T-helper 9 cell (primary cell): ENCODE results near the gene COA7.
"Not testable (repeated sequence)": the region's sequence is repeated elsewhere in the genome, so short reads cannot be mapped to it uniquely, and the experiment has no call there.

Source experiments
- DNase-seq: peaks from one replicate; pipeline ENCODE4 v3.0.0-alpha.2; 2020

COA7 gene

DNA sequence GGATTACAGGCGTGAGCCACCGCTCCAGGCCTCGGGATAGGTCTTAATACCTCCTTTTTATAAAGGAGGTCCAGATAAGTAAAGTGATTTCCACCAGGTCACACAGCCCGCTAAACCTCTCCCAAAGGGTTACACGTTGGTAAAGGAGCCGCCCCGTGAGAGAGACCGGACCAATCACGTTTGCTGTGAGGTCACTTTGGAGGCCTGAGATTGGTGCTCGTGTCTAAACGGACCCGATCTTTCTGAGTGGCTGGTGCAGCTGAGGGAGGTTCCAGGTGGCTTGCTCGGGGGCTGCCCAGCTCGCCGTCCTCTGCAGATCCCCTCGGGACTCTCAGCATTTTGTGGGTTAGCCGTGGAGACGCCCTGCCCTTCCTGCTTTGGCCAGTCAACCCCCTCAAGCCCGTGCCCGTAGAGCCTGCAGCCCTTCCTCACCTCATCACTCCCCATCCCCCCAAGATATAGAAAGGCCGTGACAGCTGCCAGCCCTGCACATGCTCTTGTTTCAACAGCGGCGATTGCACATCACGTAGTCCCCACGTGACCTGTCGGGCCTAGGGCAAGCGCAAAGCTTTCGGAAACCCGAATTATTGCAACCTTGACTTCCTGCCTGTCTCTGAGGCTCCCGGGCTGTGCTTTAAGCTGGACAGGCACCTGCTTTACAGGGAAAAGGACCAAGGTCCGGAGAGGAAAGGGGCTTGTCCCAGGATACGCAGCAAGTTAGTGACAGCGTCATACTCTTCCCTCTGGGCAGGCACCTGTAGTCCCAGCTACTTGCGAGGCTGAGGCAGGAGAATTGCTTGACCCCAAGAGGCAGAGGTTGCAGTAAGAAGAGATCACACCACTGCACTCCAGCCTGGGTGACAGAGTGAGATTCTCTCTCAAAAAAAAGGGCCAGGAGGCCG lies 5.0 kb upstream of the COA7 start:
- DNase-seq = peak; percentile 68

DNA sequence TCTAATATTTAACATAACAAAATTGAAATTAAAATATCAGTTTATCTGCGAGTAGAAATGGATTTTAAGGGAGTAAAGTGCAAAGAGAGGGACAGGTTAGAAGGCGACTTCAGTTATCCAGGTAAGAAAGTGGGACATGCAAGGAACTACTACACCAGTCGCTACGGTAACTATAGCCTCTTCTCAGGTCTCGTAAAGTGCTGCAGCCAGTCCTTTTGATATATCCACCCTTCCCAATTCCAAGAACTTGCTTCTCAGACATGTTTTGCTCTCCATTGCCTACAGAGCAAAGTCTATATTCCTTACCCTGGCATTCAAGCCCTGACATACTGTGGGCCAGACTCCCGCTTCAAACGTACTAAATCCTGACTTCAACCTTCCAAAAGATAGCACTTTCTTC lies 2.5 kb downstream of the COA7 start:
- no peak for DNase-seq

DNA sequence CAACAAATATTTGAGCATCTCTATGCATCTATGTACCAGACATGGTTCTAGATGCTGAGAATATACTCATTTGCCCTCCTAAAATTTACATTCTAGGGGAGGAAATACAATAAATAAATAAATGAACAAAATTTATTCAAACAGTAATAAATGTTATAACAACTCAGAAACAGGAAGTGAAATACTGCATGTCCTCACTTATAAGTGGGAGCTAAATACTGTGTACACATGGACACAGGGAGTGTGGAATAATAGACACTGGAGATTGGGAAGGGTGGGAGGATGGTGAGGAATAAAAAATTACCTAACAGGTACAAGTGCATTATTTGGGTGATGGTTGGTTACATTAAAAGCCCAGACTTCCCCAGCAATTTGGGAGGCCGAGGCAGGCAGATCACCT lies 4.3 kb downstream of the COA7 start:
- no peak for DNase-seq

DNA sequence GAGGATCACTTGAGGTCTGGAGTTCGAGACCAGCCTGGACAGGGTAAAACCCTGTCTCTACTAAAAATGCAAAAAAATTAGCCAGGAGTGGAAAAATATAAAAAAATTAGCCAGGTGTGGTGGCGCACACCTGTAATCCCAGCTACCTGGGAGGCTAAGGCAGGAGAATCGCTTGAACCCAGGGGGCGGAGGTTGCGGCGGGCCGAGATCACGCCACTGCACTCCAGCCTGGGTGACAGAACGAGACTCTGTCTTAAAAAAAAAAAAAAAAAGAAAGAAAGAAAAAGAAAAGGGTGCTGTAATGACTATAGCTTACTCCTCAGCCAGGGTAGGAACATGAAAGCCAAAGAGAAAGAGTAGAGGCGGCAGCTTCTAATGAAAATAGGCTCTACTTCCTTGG lies 4.8 kb downstream of the COA7 start:
- DNase-seq = not testable (repeated sequence)

DNA sequence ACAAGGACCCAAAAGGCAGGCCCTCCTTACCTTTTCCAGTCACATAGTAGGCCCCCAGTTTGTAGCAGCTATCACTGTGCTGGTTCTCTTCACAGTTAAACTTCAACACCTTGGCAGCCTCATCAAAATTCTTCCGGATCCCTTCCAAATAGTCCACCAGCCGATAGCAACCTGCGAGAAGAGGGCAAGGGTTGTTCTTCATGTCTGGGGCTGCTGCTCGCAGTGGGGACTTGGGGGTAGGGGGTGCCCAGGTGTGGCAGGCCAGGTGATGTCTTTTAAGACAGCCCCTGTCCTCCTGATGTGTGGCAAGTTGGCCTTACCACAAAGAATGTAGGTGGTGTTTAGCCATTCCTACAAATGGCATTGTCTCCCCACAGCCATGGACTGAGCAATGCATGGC lies 5.5 kb downstream of the COA7 start:
- DNase-seq = no peak

DNA sequence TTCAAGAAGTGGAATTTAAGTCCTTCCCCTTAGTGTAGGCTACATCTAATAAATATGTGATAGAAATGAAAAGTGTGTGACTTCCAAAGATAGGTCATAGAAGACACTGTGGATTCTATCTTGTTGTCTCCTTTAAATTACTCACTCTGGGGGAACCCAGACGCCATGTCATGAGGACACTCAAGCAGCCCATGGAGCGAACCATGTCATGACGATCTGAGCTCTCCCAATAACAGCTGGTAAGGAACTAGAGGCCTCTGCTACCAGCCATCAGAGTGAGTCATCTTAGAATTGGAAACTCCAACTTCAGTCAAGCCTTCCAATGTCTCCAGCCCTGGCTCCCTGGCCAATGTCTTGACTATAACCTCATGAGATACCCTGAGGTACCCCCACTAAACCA lies 6.3 kb downstream of the COA7 start:
- DNase-seq = no peak

DNA sequence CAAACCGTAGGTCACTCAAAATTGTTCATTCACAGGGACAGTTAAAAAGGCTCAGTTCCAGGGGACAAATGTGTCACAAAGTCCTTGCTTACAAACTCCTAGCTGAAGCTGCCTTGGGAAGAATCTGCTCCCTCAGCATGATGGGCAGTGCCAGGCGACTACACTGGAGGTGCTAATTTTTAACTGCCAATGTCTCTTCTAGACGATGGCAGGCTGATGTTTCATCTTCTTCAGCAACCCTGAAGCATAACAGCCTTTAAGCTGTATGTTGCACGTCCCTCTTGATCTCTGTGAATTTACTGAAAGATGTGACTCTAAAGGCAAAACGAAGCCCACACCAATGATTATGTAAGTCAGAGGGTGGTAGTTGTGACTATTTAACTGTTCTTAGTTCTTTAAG lies 11.3 kb downstream of the COA7 start:
- no peak for DNase-seq

DNA sequence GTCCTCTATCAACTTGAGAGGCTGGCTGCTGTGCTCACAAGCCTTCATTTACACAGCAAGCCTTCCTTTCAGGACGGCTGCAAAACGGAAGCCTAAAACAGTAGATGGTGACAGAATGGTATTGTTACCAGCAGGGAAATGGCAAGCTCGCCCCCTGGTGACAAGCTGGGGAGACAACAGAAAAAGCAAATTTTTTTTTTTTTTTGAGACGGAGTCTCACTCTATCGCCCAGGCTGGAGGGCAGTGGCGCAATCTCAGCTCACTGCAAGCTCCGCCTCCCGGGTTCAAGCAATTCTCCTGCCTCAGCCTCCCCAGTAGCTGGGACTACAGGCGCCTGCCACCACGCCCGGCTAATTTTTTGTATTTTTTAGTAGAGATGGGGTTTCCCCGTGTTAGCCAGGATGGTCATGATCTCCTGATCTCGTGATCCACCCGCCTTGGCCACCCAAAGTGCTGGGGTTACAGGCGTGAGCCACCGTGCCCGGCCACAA lies 11.8 kb downstream of the COA7 start:
- peak; percentile 73 for DNase-seq

DNA sequence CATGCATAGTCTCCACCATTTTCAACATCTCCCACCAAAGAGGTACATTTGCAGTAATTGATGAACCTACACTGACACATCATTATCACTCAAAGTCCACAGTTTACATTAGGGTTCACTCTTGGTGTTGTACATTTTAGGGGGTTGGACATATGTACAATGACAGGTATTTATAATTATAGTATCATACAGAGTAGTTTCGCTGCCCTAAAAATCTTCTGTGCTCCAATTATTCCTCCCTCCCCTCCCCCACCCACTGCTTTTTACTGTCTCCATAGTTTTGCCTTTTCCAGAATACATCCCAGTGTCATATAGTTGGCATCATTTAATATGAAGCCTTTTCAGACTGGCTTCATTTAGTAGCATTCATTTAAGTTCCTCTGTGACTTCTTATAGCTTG lies 13.6 kb downstream of the COA7 start:
- no peak for DNase-seq

DNA sequence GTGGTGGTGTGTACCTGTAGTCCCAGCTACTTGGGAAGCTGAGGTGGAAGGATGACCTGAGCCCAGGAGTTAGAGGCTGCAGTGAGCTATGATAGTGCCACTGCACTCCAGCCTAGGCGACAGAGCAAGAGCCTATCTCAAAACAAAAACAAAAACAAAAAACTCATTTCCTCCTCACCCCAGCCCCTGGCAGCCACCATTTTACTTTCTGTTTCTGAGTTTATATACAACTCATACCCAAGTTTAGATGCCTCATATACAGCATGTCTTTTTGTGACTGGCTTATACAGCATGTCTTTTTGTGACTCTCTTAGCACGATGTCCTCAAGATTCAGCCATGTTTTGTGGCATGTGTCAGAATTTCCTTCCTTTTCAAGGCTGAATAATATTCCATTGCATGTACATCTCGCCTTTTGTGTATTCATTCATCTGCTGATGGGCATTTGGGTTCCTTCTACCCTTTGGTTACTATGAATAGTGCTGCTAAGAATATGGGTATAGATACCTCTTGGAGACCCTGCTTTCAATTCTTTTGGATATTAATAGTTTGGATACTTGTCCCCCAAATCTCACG lies 14.7 kb downstream of the COA7 start:
- no peak for DNase-seq

DNA sequence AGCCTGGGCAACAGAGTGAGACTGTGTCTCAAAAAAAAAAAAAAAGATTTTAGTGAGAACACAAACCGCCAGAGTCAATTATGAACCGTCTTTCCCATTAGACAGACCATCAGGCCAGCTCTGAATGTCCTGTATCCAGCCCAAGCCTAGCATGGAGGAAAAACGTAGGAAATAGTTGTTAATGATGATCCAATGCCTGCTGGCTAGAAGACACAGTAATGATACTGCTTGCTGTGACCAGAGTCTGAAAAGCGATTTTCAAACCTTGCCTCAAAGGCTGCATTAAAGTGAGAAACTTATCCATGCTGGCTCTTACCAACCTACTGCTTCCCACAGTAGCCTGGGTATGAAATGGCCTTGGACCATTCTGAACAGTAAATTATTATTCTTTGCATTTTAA lies 17.0 kb downstream of the COA7 start:
- no peak for DNase-seq

DNA sequence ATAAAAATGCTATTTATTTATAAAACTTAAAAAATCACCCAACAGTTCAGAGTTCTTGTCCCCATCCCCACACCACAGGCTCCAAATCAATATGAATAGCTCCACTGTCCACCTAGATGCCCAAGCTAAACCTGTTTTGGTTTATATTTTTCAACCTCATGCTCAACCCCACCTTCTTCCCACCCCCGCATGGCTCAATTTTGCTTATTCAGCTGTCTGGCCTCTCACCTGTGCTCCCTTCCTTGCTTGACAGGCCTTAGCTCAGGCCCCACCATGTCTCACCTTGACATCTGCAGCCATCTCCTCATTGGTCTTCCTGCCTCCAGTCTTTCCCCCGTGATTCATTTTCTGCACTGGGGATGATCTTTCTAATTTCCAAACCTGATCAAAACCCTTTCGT lies 17.8 kb downstream of the COA7 start:
- no peak for DNase-seq

DNA sequence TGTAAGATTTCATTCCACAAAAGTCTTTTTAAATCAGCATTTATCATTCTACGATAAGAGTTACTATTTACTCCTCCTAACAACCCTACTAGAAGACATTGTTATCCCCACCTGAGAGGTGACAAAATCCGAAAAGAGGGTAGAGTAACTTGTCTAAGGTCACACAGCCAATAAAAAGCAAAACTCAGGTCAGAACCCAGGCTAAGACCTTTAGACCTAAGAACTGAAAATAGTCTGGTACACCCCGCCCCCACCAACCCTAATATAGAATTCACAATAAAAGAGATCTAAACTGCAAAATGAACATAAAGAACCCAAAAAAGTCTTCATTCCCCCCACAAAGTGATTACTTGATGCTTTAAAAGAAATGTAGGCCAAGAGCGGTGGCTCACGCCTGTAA lies 18.6 kb downstream of the COA7 start:
- DNase-seq = no peak

DNA sequence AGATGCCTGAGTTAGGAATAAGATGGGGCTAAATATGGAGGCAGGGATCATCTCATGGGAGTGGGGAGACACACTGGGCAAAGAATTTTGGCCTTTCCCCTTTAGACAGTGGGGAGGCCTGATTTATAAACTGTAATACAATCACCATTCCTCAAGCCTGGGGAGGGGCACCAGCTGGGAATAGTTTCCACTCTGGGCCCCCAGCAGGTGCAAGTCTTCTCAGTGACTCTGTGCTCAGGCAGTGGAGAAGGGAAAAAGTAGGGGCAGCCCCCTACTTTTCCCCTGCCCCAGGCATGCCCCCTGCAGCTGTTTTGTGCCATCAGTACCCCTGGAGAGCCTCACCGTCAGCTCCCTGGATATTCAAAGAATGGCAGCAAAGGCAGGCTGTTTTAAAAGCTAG lies 19.1 kb downstream of the COA7 start:
- no peak for DNase-seq

DNA sequence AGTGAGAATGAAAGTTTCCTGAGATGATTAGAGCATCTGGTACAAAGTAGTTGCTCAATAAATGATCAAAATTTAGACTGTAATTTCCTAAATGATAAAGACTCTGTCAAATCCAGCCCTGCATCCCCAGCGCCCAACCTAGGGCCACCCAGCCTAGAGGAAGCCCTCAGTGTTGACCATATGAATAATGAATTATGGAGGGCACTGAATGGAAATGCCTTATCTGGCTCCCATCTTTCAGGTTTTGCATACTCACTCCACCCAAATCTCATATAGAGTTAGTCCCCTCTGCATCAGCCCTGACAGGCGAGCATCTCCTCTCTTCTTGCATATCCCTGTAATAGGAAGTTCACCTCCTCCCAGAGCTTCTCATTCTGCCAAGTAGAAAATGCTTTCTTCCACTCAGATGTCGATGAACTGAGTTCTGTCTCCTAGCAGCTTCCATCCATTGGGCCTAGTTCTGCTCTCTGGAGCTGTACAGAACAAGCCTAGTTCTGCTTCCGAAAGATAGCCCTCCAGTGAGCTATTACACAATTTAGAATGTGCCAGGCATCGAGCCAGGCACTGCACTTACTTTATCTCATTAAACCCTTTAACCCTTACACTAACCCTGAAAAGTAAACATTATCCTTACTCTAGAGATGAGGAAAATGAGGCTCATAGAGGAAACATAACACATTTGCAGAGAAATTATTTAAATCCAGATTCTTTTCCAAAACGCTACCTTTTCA lies 20.9 kb downstream of the COA7 start:
- no peak for DNase-seq

DNA sequence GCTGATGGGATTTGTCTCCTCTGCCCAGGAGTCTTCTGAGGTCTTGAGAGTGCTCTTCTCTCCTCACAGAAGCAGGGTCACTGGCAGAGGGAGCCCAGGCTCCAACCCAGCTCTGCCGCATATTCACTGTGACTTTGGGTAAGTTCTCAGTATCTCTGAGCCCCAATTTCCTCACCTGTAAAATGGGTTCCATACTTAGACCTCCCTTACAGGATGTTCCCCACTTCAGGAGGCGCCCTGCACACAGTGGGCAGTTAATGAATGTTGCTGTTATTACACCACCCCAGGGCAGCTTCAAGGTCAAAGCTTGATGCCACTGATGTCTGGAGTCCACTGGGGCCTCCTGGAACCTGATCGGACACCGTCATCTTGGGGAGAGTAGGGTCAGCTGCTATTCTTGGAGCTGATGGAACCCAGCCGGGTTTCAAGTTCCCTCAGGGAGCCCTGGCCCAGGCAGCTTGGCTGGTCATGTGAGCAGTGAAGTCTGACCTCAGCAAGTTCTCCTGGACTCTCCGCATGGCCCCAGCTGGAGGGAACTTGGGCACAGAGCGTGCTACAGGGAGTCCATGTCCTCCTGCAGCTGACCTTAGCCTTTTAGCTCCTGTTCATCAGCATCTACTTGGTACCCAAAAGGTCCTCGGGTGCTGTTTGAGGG lies 21.8 kb downstream of the COA7 start:
- no peak for DNase-seq

DNA sequence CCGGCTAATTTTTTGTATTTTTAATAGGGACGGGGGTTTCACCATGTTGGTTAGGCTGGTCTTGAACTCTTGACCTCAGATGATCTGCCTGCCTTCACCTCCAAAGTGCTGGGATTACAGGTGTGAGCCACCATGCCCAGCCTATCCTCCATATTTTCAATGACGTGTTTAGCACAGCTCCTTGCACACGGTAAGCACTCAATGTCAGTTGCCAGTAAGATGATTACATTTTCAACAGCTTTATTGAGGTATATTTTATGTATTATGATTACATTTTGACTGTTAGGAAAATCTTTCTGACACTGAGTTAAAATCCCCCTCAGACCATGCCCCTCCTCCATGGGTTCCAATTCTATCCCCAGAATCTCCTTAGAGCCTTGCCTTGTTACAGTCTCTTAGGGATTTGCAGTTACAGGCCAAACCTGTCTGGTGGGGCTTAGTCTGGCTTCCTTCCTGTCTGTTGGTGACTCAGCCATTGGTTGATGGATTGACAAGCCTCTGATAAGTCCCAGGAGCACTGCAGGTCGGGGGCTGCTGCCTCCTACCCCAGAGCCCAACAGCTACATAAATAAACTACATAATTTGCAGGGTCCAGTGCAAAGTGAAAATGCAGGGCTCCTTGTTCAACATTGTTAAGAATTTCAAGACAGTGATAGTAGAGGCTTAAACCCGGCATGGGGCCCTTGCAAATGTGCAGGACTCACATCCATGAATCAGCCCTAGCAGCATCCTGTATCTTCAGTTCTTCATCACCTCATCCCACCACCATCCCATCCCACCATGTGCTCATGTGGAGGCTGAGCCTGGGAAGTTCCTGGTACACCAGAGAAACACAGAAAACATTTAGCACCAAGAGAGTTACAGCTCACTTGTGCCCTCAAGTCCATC lies 23.4 kb downstream of the COA7 start:
- no peak for DNase-seq

DNA sequence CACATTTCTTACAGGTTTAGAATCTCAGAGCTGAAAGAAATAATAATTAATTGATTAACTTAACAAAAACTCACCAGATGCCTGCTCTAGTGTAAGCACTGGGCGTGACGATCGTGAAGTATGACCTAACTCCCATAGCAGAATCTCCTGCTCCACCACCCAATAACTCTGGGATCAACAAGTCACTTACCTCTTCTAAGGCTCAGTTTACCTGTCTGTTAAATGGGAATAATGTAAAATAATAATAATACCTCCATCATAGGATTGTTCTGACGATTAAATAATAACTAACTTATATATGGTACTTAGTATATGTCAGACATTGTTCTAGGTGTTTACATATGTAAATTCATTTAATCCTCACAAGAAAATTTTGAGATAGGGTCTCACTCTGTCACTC lies 24.6 kb downstream of the COA7 start:
- DNase-seq = no peak

DNA sequence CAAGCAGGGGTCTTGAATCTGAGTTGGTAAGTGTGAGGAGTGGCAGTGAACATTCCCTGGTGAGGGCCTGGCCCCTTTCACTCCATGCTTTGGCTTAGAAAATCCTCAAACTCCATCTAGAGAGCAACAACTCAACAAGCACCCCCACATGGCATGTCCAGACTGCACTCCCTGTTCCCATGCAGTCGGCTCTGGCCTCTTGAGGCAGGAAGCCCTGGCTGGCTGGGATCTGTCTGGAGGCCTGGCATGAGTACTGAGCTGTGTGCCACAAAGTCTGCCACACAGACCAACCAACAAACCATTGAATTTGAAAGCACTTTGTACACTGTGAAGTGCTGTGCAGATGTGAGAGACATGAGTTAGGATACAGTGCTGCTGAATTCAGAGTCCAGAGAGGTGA lies 25.2 kb downstream of the COA7 start:
- DNase-seq = no peak

DNA sequence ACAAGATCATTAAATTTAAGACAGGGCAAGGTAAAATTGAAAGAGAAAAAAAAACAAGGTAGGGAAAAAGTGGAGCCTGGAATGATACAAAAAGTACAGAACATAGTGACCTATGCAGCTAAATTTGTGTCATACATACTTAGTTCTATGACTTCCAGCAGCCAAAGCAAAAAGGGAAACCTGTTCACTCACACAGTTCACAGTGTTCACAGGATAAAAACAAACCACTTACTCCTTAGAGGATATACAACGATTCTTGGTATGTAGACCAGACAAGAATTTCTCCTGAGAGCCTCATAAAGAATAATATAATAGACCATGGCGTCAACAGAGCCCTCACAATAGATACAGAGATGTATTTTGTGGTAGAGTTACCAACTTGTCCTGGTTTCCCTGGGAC lies 27.5 kb downstream of the COA7 start:
- no peak for DNase-seq

DNA sequence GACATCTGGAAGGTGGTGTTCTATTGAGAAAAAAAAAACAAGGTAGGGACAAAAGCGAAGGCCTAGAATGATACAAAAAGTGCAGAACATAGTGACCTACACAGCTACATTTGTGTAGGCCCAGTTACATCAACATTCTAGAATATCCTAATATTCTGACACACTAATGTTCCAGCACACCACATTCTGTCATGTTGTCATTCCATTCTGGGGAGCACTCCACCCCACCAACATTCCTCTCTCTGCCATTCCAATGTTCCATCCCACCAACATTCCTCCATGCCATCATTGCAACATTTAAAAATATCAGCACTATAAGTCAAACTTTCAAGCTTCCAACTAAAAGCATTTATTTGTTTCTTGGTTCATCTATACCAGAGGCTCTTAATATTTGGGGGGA lies 28.5 kb downstream of the COA7 start:
- no peak for DNase-seq

DNA sequence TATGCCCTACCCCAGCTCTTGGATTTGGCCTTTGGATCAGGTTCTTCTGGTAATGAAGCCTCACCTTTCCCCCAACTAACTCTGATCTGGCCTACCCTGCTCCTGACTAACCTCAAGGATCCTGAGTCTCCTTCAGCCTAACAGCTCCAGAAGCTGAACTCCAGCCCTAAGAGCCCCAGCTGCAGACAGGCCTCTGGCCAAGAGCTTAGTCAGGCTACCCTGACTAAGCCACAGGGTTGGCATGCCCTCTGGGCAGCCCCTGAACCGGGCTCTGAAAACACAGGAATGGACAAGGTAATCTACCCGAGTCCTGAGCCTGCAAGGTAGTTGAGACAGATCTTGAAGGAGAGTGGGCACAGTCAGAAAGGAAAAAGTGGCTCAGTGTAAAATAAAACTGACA lies 29.4 kb downstream of the COA7 start:
- DNase-seq = no peak
